ENCODE data around the gene LTK. TPM values are rescaled to one million over a fixed set of nuclear protein-coding genes. Genes with fewer than 3 reads are reported as not detected.

LTK gene
- total RNA-seq, 4 donors from 2014 or later: 13.8 to 39.0 (median 26.3) TPM; not detected in 1

GRCh38 chr15:41487802-41488201 is 25.8 kb downstream of the LTK start:
- no peak overlapping the region for H3K27ac ChIP-seq
- peaks cover 0 to 4% (median 0%) of the 10 kb centered on the region in 3 donors for H3K36me3 ChIP-seq
- TF ChIP-seq POLR2A (IDR thresholded peaks at IDR 0.05): no peak
- TF ChIP-seq CTCF (IDR thresholded peaks at IDR 0.05): no peak
- no peak for DNase-seq
- H3K27me3 ChIP-seq: no peaks in the 10 kb centered on the region
- no peak overlapping the region for H3K4me3 ChIP-seq
- peaks cover 3 to 8% (median 5%) of the 10 kb centered on the region in 4 donors for H3K4me1 ChIP-seq
- no peaks in the 10 kb centered on the region for H3K9me3 ChIP-seq

- Histone ChIP-seq H3K9me3 (no peaks in the 10 kb centered on the region), H3K27me3 (no peaks in the 10 kb centered on the region), H3K27ac (no peak overlapping the region), H3K36me3 (peaks cover 0 to 8% (median 0%) of the 10 kb centered on the region in 3 donors), H3K4me1 (peaks cover 0 to 4% (median 1%) of the 10 kb centered on the region in 4 donors), H3K4me3 (no peak overlapping the region)
- DNase-seq: no peak
- TF ChIP-seq POLR2A (IDR thresholded peaks at IDR 0.05) (no peak), CTCF (IDR thresholded peaks at IDR 0.05) (no peak)
Observed at GRCh38 chr15:41487381-41487780, 26.2 kb downstream of the LTK start.

GRCh38 chr15:41486286-41486685 is 27.3 kb downstream of the LTK start:
- Histone ChIP-seq H3K27ac (no peak overlapping the region), H3K4me3 (no peak overlapping the region), H3K4me1 (peaks cover 0 to 3% (median 0%) of the 10 kb centered on the region in 4 donors), H3K36me3 (peaks cover 0 to 16% (median 0%) of the 10 kb centered on the region in 3 donors), H3K27me3 (no peaks in the 10 kb centered on the region), H3K9me3 (no peaks in the 10 kb centered on the region)
- TF ChIP-seq POLR2A (IDR thresholded peaks at IDR 0.05) (no peak), CTCF (IDR thresholded peaks at IDR 0.05) (no peak)
- DNase-seq: no peak

- no peaks in the 10 kb centered on the region for H3K9me3 ChIP-seq
- H3K36me3 ChIP-seq: peaks cover 0 to 28% (median 0%) of the 10 kb centered on the region in 3 donors
- no peak for DNase-seq
- no peak overlapping the region for H3K27ac ChIP-seq
- H3K4me1 ChIP-seq: peaks cover 0 to 3% (median 0%) of the 10 kb centered on the region in 4 donors
- H3K27me3 ChIP-seq: no peaks in the 10 kb centered on the region
- TF ChIP-seq POLR2A (IDR thresholded peaks at IDR 0.05) (no peak), CTCF (IDR thresholded peaks at IDR 0.05) (no peak)
- no peak overlapping the region for H3K4me3 ChIP-seq
Observed at GRCh38 chr15:41484937-41485625, 28.5 kb downstream of the LTK start.

GRCh38 chr15:41483519-41483918 is 30.1 kb downstream of the LTK start:
- H3K4me3 ChIP-seq: peak overlapping the region in 1 of 4 donors; percentile 12
- H3K36me3 ChIP-seq: peaks cover 0 to 43% (median 0%) of the 10 kb centered on the region in 3 donors
- no peaks in the 10 kb centered on the region for H3K9me3 ChIP-seq
- H3K27me3 ChIP-seq: no peaks in the 10 kb centered on the region
- peak overlapping the region in 1 of 4 donors; percentile 25 for H3K27ac ChIP-seq
- TF ChIP-seq CTCF (IDR thresholded peaks at IDR 0.05) (no peak), POLR2A (IDR thresholded peaks at IDR 0.05) (no peak)
- peaks cover 0 to 3% (median 0%) of the 10 kb centered on the region in 4 donors for H3K4me1 ChIP-seq
- DNase-seq: no peak
